ENCODE results near the gene PORCN. TPM values are rescaled to one million over a fixed set of nuclear protein-coding genes. Genes with fewer than 3 reads are reported as not detected.

Gene PORCN
- total and polyA plus RNA-seq, 2 of the 4 experiments (the other 2 are of a cell fraction), result 4.1 to 10.1 TPM

DNA sequence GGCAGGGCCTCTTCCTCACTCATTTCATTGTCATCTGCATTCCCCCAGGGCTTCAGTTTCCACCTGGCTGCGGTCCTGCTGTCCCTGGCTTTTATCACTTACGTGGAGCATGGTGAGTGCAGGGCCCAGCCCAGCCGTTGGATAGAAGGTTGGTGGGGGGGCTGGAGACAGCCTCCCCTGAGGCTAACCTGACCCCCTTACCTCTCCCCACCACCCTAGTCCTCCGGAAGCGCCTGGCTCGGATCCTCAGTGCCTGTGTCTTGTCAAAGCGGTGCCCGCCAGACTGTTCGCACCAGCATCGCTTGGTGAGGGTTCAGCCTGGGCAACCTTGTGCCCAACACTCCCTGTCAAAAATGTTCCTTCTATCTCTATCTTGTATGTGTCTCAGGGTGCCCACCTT, 7.0 kb downstream of the PORCN start:
- Histone ChIP-seq H2BK20ac (ENCODE audit: low read depth, low read length) (no peak overlapping the region), H3K14ac (replicated peaks; ENCODE audit: low read depth, low read length) (no peak overlapping the region), H2BK120ac (ENCODE audit: low read depth, low read length) (no peak overlapping the region), H3K4me1 (ENCODE audit: control insufficient read depth, insufficient read depth, low read length) (no peaks in the 10 kb centered on the region), H3K27me3 (ENCODE audit: control insufficient read depth, insufficient read depth, low read length) (no peaks in the 10 kb centered on the region), H3K4ac (ENCODE audit: low read depth, low read length) (no peak overlapping the region), H4K20me1 (ENCODE audit: insufficient read depth, low read length) (no peaks in the 10 kb centered on the region), H3K4me3 (ENCODE audit: insufficient read depth, low read depth, low read length) (no peak overlapping the region), H4K8ac (ENCODE audit: low read depth in 2 of 2, low read length in 2 of 2) (no peak overlapping the region), H3K23ac (ENCODE audit: low read depth, low read length) (no peak overlapping the region), H2BK5ac (ENCODE audit: low read depth, low read length, poor library complexity, severe bottlenecking) (no peak overlapping the region), H3K4me2 (ENCODE audit: low read depth, low read length) (no peak overlapping the region), H3K9me3 (ENCODE audit: control insufficient read depth, insufficient read depth, low read length) (no peaks in the 10 kb centered on the region; the same call in 1 of the 2 replicates), H3K9ac (ENCODE audit: low read depth, low read length) (no peak overlapping the region), H2AK5ac (ENCODE audit: low read depth, low read length) (no peak overlapping the region), H3K79me1 (ENCODE audit: low read depth in 1 of 2, low read length in 2 of 2) (no peaks in the 10 kb centered on the region), H3K9me1 (ENCODE audit: insufficient read depth, low read length) (no peaks in the 10 kb centered on the region), H2AK9ac (replicated peaks; ENCODE audit: low read depth, low read length, poor library complexity) (no peak overlapping the region), H3K27ac (ENCODE audit: insufficient read depth, low read length) (no peak overlapping the region), H3K56ac (ENCODE audit: extremely low read depth, insufficient read depth, low read length) (no peak overlapping the region), H3K18ac (ENCODE audit: low read depth, low read length) (no peak overlapping the region), H2BK15ac (ENCODE audit: low read depth, low read length) (no peak overlapping the region), H4K91ac (ENCODE audit: insufficient read depth, low read depth, low read length) (no peak overlapping the region), H3K36me3 (ENCODE audit: control insufficient read depth, insufficient read depth, low read length) (peaks cover 3% of the 10 kb centered on the region), H4K5ac (ENCODE audit: low read depth, low read length) (no peak overlapping the region), H2AFZ (replicated peaks; ENCODE audit: low read length, poor library complexity) (no peak overlapping the region)
- ChIA-PET CTCF (no interaction called here), POLR2A (ENCODE audit: unreplicated experiment) (no interaction called here)
- WGBS, 2 experiments (ENCODE audit: extremely low coverage in 2 of 2, insufficient read length in 1 of 2), result 80% methylated on average over 3 of the region's 10 CpGs; no CpG with 5 or more reads in 1 of the 2 experiments
- in situ Hi-C loops (cut with MboI; ENCODE audit: low sequenced_read_pairs) (no loop called here), intact Hi-C loops (cut with micrococcal nuclease) (no loop called here), dilution Hi-C loops (cut with HindIII; ENCODE audit: low sequenced_read_pairs, unreplicated experiment) (no loop called here)
- ATAC-seq (ENCODE audit: low read depth) (no peak), DNase-seq (no peak)
- TF ChIP-seq, protein P1, sequence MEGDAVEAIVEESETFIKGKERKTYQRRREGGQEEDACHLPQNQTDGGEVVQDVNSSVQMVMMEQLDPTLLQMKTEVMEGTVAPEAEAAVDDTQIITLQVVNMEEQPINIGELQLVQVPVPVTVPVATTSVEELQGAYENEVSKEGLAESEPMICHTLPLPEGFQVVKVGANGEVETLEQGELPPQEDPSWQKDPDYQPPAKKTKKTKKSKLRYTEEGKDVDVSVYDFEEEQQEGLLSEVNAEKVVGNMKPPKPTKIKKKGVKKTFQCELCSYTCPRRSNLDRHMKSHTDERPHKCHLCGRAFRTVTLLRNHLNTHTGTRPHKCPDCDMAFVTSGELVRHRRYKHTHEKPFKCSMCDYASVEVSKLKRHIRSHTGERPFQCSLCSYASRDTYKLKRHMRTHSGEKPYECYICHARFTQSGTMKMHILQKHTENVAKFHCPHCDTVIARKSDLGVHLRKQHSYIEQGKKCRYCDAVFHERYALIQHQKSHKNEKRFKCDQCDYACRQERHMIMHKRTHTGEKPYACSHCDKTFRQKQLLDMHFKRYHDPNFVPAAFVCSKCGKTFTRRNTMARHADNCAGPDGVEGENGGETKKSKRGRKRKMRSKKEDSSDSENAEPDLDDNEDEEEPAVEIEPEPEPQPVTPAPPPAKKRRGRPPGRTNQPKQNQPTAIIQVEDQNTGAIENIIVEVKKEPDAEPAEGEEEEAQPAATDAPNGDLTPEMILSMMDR (conservative IDR thresholded peaks at IDR 0.05; ENCODE audit: low read depth, low read length), result no peak
- TF ChIP-seq MXI1 (IDR thresholded peaks at IDR 0.05; ENCODE audit: borderline replicate concordance, low read depth, low read length) (no peak), MAZ (IDR thresholded peaks at IDR 0.05; ENCODE audit: borderline replicate concordance, low read depth, low read length) (no peak), RCOR1 (IDR thresholded peaks at IDR 0.05; ENCODE audit: insufficient replicate concordance, low read length) (no peak), CEBPB (IDR thresholded peaks at IDR 0.05; ENCODE audit: low read depth, low read length) (no peak), MAFK (IDR thresholded peaks at IDR 0.05; ENCODE audit: low read depth, low read length) (no peak), CHD1 (IDR thresholded peaks at IDR 0.05; ENCODE audit: low read depth, low read length) (no peak), RAD21 (IDR thresholded peaks at IDR 0.05; ENCODE audit: low read length) (no peak)
- TF ChIP-seq, protein P2, sequence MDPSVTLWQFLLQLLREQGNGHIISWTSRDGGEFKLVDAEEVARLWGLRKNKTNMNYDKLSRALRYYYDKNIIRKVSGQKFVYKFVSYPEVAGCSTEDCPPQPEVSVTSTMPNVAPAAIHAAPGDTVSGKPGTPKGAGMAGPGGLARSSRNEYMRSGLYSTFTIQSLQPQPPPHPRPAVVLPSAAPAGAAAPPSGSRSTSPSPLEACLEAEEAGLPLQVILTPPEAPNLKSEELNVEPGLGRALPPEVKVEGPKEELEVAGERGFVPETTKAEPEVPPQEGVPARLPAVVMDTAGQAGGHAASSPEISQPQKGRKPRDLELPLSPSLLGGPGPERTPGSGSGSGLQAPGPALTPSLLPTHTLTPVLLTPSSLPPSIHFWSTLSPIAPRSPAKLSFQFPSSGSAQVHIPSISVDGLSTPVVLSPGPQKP (IDR thresholded peaks at IDR 0.05; ENCODE audit: borderline replicate concordance, low read depth, low read length), result no peak
- TF ChIP-seq, protein P3, sequence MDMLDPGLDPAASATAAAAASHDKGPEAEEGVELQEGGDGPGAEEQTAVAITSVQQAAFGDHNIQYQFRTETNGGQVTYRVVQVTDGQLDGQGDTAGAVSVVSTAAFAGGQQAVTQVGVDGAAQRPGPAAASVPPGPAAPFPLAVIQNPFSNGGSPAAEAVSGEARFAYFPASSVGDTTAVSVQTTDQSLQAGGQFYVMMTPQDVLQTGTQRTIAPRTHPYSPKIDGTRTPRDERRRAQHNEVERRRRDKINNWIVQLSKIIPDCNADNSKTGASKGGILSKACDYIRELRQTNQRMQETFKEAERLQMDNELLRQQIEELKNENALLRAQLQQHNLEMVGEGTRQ (IDR thresholded peaks at IDR 0.05; ENCODE audit: low read depth, low read length), result no peak
- BruUV-seq (replicated peaks), result no TSS peak
